GM19328 (cell line): ENCODE data around the gene DUS2.

Experiments
- ATAC-seq: cut with Tn5 transposase; IDR thresholded peaks from one replicate; pipeline ENCODE4 v1.9.1; 2021; ENCODE audit warnings: mild to moderate bottlenecking, moderate library complexity; ENCODE audit not compliant: unreplicated experiment

DUS2 gene

DNA sequence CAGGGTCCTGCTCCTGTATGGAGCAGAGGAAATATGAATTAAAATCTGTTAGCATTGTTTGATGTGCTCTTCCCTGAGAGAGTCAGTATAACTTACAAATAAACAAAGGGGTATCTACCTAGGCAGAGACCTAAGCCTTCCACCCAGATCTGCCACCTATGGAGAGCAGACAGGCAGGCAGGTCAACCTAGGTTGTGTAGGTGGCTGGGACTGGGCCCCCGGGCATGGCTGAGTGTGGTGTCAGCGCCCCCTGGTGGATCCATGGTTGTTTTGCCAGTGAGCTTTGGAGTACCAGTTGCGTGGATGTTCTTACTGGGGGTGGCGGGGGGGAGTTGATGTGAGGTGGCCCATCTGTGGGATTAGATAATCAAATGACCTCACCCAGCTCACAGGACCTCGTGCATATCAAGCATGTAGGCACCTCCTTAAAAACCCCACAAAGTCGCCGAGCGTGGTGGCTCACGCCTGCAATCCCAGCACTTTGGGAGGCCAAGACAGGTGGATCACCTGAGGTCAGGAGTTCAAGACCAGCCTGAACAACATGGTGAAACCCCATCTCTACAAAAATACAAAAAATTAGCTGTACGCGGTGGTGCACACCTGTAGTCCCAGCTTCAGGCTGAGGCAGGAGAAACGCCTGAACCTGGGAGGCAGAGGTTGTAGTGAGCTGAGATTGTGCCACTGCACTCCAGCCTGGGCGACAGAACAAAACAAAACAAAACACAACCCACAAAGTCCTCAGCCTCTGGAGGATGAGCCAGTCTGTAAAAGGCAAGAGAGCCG is 17.6 kb downstream of the DUS2 start:
- ATAC-seq, result peak; percentile 55

DNA sequence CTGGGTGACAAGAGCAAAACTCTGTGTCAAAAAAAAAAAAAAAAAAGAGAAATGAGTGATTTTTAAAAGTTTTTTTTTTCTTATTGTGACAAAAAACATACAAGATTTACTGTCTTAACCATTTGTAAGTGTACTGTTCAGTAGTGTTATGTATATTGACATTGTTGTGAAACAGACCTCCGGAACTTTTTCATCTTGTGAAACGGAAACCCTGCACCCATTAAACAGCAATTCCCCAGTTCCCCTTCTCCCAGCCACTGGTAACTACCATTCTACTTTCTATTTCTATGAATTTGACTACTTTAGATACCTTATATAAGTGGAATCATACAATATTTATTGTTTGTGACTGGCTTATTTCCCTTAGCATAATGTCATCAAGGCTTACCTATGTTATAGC is 18.7 kb downstream of the DUS2 start:
- no peak for ATAC-seq

DNA sequence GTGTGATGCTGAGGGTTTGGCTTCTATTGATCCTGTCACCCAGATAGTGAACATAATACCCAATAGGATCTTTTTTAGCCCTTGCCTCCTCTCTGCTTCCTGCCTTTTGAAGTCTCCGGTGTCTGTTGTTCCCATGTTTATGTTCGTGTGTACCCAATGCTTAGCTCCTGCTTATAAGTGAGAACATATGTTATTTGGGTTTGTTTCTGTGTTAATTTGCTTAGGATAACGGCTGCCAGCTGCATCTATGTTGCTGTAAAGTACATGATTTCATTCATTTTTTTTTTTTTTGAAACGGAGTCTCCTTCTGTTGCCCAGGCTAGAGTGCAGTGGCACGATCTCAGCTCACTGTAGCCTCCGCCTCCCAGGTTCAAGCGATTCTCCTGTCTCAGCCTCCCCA is 23.0 kb downstream of the DUS2 start:
- ATAC-seq, result no peak

DNA sequence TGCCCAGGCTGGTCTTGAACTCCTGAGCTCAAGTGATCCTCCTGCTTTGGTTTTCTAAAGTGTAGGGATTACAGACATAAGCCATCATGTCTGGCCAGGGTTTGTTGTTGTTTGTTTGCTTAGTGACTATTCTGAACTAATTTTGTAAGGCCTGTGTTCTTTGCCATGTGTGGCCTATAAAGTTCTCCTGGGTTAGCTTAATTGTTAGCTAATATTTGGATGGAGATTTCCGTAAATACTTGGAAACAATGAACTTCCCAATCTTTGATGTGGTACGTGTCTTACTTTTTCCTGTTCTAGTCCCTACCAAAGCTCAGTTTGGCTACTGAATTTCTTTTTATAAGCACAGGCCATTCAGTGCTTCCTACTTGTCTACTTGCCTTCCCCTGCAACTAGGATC is 24.9 kb downstream of the DUS2 start:
- no peak for ATAC-seq

DNA sequence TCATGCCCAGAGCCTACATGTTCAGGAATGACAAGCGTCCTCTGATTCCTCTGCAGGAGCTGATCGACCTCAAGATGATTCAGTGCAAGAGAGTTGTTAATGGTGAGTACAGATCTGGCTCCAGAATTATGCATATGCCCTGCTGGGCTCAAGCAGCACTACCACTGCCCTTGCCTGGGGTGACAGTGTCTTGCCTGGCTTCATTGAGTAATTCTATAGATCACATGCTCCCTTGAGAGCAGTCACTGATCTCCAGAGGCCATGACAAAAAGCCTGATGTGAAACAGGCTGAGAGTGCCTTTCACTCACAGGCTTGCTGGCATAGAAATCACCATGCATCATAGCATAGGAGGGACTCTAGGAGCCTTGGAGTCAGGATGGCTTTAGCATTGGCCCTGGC is 26.4 kb downstream of the DUS2 start:
- no peak for ATAC-seq

DNA sequence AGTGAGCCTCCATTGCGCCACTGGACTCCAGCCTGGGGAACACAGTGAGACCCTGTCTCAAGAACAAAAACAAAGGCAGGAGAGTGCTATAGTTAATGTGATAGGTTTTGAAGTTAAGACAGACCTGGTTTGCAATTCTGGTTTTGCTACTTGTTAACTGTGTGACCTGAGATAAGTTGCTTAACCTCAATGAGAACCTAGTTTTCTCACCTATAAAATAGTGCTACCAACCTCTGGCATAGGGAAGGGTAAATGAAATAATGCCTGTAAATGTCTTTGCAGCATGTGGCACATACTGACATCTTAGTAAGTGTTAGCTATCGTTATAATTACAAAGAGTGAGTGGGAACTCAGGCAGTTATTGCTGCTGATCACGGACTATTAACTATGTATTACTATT is 32.3 kb downstream of the DUS2 start:
- ATAC-seq, result no peak

DNA sequence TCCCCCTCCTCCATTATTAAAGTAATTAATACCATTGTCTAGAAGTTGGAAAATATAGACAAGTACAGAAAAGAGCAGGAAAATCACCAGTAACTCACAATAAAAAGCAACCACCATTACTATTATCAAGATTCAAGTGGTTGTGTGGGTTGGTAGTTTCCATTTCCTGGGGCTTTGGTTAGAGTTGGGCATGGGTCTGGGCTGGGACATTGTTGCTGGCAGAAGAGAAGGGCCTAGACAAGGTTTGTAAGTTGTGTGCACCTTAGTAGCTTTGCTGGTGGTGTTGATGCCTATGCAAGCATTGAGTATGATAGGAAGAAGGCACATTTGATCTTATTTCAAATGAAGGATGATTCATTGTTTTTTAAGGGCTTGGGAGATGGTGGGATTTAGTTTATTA is 36.7 kb downstream of the DUS2 start:
- ATAC-seq, result no peak

DNA sequence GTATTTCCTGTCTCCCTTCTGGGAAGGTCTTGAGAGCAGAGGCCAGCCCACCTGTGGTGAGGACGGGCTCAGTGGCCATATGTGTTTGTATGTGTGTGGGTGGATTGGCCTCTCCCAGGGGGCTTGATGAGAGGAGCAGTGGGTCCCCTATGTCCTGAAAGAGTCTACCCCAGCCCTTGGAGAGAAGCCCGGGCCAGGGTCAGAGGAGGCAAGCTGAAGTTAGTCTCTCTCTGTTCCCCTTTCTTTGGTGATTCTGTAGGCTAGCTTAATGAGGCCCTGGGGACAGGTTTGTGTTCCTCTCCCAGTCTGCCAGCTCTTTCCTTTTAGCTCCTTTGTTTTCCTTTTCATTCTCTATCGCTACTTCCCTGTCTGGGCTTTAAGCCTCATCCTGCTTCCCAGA is 38.3 kb downstream of the DUS2 start:
- no peak for ATAC-seq

DNA sequence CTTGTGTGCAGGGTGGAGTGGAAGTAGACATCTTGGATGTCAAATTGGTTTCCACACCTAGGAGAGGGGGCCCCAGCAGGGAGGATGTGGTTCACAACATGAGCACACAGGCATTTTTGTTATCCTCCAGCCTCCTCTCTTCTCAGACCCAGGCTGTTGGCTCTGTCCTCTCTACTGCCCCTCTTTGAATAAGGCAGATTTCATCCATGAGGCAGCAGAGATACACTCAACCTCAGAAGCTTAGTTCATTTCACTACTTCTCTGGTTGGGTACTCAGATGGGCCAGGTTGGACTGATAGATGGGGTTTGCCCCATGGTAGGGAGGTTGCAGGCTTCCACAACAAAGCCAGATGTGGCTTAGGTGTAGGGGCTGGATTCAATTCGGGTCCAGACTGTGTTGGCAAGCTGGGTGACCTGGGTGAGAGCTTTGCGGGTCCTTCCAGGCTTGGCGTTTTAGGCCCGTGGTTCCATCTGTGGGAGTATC is 39.9 kb downstream of the DUS2 start:
- ATAC-seq, result no peak

DNA sequence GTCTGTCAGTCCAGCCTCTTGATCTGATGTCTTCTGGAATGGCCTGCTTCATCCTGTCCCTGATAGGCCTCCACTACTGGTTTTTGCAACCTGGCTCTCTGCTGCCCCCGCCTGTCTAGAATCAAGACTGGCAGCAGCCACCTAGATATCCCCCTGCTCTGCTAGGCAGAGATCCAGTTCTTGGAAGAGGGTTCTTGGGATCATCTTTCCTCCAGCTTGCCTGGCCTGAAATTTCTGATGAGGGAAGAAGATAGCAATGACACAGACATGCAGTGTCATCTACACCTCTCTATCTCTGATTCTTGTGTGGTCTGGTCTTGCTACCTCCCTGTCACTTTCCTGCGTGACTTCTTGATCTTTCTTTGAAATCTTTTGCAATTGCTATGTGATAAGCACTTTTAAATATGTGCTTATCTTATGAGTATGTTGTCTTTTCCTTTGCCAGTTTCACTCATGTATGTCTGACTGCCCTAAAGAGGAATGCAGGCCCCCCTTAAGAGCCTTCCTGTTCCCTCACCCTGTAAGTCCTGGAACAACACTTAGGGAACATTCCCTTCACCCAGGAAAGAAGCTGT is 41.8 kb downstream of the DUS2 start:
- ATAC-seq, result no peak

DNA sequence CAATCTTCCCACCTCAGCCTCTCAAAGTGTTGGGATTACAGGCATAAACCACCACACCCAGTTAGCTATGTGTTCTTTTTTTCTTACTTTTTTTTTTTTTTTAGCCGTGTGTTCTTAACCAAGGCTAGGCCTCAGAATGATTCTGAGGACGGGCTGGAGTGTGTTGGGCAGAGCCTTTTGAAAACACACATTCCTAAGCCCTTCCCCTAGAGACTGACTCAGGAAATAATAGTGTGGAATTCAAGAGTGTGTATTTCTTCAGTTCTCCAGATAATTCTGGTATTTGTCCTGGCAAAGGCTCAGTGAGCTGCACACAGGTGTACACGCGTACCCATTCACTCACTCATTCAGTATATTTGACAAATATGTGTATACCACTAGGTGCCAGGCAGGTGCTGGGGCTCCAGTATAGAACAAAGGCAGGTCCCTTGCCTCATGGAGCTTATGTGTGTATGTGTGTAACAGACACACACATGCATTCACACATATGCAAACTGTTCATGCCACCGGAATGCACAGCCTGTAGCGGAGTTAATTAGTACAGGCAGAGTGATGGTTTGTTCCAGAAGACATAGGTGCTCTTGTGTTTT is 42.7 kb downstream of the DUS2 start:
- no peak for ATAC-seq

DNA sequence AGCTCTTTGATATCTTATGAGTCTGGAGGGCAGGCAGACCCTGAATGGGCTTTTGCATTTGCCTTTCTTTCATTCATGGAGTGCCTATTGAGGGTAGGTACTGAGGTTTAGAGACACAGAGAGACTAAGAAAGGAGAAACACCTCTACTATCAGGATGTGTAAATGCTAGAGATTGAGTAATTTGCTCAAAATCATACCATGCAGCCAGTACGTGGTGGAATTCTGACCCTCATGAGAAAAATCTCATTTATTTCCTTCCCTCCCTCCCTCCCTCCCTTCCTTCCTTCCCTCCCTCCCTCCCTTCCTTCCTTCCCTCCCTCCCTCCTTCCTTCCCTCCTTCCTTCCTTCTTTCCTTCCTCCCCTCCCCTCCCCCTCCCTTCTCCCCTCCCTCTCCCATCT is 43.7 kb downstream of the DUS2 start:
- ATAC-seq, result no peak

DNA sequence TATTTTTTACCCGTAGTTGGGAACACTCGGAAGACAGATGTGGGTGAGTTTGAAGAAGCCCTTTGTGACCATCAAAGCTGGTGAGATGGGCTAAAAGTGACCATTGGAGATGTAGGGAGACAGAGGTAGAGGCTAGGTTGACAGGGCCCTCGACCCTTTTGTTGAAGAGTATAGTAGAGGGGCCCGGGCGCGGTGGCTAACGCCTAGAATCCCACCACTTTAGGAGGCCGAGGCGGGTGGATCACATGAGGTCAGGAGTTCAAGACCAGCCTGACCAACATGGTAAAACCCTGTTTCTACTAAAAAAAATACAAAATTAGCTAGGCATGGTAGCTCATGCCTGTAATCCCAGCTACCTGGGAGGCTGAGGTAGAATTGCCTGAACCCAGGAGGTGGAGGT is 45.8 kb downstream of the DUS2 start:
- no peak for ATAC-seq

DNA sequence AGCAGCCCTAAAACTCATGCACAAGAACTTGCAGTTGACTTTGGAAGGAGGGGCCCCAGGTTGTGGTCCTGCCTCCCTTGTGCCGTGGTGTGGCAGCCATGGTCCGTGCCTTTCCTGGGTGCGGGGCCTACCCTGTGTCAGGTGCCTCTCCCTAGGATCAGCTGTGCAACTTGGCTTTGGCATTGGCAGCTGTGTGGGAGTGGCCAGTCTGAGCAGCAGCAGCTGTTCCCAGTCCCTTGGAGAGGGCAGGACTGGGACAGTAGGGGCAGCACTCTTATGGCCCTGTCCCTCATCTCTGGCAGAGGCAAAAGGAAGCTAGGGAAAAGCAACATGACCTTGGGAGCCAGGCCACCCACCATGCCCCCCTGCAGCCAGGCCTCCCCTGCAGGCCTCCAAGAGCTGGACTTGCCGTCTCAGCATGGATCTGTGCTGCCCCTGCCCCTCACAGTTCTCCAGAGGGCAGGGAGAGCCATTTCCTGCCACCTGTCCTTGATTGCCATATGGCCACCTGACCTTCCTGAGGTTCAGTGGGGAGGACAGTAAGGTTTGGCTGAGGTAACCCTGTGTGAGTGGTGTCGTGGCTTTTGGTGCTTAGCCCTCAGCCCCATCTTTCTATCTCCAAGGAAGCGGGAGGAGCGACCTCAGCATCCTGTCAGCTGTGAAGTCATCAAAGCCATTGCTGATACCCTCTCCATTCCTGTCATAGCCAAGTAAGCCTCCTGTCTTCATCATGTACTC is 46.6 kb downstream of the DUS2 start:
- ATAC-seq, result no peak

DNA sequence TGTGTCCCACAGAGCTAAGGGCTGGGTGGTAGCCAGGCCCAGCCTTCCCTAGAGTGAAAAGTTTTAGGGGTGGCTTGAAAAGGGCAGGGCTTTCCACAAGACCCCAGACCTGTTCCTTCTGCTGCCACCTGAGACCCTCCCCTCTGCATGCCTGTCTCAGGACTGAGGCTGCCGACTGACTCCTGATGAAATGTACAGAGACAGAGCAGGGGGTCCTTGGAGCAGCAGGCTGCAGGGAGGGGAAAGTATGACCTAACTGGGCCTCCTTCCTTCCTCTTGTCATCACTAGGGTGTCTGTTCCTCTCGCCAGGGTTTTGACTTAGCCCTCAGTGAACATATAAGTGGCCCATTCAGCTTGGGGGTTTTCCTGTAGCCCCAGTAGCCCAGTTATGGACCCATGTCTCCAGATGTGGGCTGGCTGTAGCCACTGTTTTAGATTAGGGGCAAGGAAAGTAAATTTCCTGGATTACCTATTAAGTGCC is 47.2 kb downstream of the DUS2 start:
- ATAC-seq, result no peak

DNA sequence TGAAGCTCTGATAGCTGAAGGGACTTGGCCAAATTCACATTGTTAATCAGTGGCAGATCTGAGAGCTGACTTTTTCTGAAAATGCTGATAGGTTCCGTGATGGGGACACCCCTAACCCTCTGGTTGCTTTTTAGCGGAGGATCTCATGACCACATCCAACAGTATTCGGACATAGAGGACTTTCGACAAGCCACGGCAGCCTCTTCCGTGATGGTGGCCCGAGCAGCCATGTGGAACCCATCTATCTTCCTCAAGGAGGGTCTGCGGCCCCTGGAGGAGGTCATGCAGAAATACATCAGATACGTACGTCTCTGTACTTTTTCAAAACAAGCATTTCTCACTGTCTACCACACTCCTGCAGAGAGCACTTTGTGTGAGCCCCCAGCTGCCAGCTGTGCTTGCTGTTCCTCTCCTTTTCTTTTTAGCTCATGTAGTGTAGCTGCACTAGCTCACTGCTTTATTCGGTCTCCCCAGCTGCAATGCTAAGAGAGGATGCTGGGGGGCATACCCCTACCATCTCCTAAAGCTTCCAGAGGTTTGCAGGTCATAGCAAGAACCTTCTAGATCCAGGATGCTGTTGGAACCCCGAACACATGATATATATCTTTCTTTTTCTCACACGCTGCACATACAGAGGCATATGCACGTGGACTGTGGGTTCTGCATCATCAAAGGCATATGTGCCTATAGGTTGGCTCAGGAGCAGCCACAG is 47.9 kb downstream of the DUS2 start:
- no peak for ATAC-seq

DNA sequence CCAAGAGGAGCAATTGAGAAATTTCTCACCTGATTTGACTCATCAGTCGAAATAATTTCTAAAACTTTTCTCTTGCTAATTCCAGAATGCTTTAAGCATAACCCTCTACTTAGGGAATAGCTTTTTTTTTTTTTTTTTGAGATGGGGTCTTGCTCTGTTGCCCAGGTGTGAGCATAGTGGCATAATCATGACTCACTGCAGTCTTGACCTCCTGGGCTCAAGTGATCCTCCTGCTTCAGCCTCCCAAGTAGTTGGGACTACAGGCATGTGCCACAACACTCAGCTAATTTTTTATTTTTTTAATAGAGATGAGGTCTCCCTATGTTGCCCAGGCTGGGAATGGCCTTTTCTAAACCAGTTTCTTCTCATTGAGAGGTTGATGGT is 48.4 kb downstream of the DUS2 start:
- no peak for ATAC-seq

DNA sequence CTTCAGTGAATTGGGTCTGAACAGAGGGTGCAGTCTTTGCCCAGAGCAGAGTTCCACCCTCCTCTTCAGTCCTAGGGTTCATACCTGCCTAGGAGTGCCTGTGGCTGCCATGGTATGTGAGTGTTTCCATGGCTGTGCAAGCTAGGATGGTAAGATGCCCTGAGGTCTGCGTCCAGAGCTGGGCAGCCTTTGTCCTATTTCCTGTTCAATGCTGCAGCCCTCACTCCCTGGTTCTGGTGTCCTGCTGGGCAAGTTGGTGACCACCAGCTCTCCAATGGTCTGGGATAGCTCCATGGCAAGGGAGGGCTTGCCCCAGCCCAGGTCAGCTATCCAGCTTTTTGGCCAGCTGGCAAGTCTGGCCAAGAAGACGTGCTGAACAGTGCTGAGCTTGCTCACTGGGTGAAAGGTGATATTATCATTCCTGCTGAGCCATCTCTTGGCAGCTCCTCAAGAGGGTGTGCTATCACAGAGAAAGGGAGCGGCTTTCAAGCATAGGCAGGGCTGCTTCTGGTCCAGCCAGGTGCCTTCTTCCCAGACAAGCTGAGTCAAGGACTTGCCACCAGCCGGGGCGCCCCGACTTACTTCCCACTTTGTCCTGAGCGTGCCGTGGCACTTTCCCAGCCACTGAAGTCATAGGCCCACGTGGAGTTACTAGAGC is 49.1 kb downstream of the DUS2 start:
- ATAC-seq, result no peak

DNA sequence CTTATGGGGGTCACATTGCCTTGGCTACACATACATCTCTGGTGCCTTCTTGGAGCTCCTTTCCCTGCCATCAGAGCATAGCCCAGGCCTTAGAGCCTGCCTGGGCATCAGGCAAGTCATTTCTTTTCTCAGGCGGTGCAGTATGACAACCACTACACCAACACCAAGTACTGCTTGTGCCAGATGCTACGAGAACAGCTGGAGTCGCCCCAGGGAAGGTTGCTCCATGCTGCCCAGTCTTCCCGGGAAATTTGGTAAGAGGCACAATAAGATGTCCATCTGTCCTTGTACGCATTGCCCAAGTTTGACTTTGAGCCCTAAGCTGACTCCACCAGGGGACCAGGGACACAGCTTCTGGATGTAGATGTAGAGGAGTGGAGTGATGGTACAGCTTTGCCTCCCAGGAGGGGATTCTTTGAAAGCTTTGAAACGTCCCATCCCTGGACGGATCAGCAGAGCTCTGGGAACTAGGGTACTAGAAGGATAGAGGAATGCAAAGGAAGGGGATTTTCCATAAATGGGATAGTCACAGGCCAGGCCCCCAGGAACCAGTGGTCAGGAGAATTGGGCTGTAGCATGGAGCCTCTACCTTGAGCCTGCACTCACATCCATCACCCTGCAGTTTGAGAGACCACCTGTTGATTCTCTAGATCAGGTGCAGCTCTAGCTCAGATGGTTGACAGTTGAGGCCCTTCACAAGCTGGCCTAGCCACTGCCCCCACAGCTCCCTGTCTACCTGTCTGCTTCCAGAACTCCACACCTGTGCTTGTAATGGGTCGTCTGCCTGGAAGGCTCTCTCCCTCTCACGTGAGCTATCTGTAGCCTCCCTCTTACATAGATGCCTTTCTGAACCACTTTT is 51.0 kb downstream of the DUS2 start:
- no peak for ATAC-seq
